ENCODE data around the gene TNFRSF25.
A peak's percentile ranks its signal among the peaks of the same experiment; 100 is the strongest.
"Not testable (repeated sequence)": the region's sequence is repeated elsewhere in the genome, so short reads cannot be mapped to it uniquely, and the experiment has no call there.

Gene TNFRSF25

GRCh38 chr1:6501279-6501813 is 35.4 kb upstream of the TNFRSF25 start:
- no peak for DNase-seq

GRCh38 chr1:6500544-6501278 is 34.7 kb upstream of the TNFRSF25 start:
- no peak for DNase-seq

GRCh38 chr1:6499296-6499695 is 33.3 kb upstream of the TNFRSF25 start:
- no peak for DNase-seq

GRCh38 chr1:6498576-6499111 is 32.7 kb upstream of the TNFRSF25 start:
- DNase-seq, result no peak

GRCh38 chr1:6497867-6498575 is 32.0 kb upstream of the TNFRSF25 start:
- no peak for DNase-seq

GRCh38 chr1:6497215-6497866 is 31.4 kb upstream of the TNFRSF25 start:
- DNase-seq, result peak; percentile 74

GRCh38 chr1:6496890-6497214 is 30.9 kb upstream of the TNFRSF25 start:
- no peak for DNase-seq

GRCh38 chr1:6496365-6496721 is 30.4 kb upstream of the TNFRSF25 start:
- no peak for DNase-seq

GRCh38 chr1:6495540-6496364 is 29.8 kb upstream of the TNFRSF25 start:
- DNase-seq, result no peak

GRCh38 chr1:6495041-6495441 is 29.1 kb upstream of the TNFRSF25 start:
- DNase-seq, result peak; percentile 88

- no peak for DNase-seq
Measured at GRCh38 chr1:6494627-6495026, 28.7 kb upstream of the TNFRSF25 start.

GRCh38 chr1:6493834-6494223 is 27.9 kb upstream of the TNFRSF25 start:
- DNase-seq, result not testable (repeated sequence)

GRCh38 chr1:6491966-6492365 is 26.0 kb upstream of the TNFRSF25 start:
- DNase-seq, result no peak

- peak; percentile 18 for DNase-seq
Measured at GRCh38 chr1:6491480-6491962, 25.5 kb upstream of the TNFRSF25 start, which contains the start of gene PLEKHG5. PLEKHG5 (minus strand) TSS chr1:6491667; CDS start chr1:6477571, 14,096 bp downstream.

- DNase-seq, result no peak
Measured at GRCh38 chr1:6491081-6491449, 25.1 kb upstream of the TNFRSF25 start.

- peak; percentile 81 for DNase-seq
Measured at GRCh38 chr1:6490181-6491080, 24.5 kb upstream of the TNFRSF25 start.

- peak; percentile 77 for DNase-seq
Measured at GRCh38 chr1:6489799-6490180, 23.8 kb upstream of the TNFRSF25 start.

- peak; percentile 25 for DNase-seq
Measured at GRCh38 chr1:6489383-6489765, 23.4 kb upstream of the TNFRSF25 start.

GRCh38 chr1:6488602-6489382 is 22.8 kb upstream of the TNFRSF25 start:
- peak; percentile 59 for DNase-seq

GRCh38 chr1:6487804-6488484 is 22.0 kb upstream of the TNFRSF25 start:
- no peak for DNase-seq
